Upper lobe of left lung (tissue), 4 donors: ENCODE data around the gene MYO18B.

Experiments
- CTCF ChIP-seq, 6 experiments: fragments of 450-650 bp in 4 of 6; fragments of 200-600 bp in 2 of 6; sonication (generic) in 2 of 6; IDR thresholded peaks; one replicate each; pipeline ENCODE4 v1.5.1; 2016 to 2019; ENCODE audit warnings: antibody characterized with exemption in 6 of 6
- EP300 ChIP-seq, 4 donors: sonication (generic); formaldehyde crosslinking; IDR thresholded peaks; one replicate each; pipeline ENCODE4 v1.5.1; 2017; ENCODE audit warnings: antibody characterized with exemption in 4 of 4, control low read depth in 2 of 4
- POLR2A ChIP-seq, 4 donors: fragments of 450-650 bp; IDR thresholded peaks; one replicate each; pipeline ENCODE4 v1.5.1; 2016 to 2017; ENCODE audit warnings: antibody characterized with exemption in 4 of 4, mild to moderate bottlenecking in 2 of 4
- POLR2AphosphoS5 ChIP-seq, 2 donors: sonication (generic); formaldehyde crosslinking; IDR thresholded peaks; one replicate each; pipeline ENCODE4 v1.5.1; 2017; ENCODE audit warnings: antibody characterized with exemption in 2 of 2

- no peak for TF ChIP-seq CTCF (IDR thresholded peaks at IDR 0.05)
- no peak for TF ChIP-seq POLR2A (IDR thresholded peaks at IDR 0.05)
- TF ChIP-seq POLR2AphosphoS5 (IDR thresholded peaks at IDR 0.05) = no peak
- no peak for TF ChIP-seq EP300 (IDR thresholded peaks at IDR 0.05)
Observed at GRCh38 chr22:25928038-25928437, 186.1 kb downstream of the MYO18B start.
